HG02943 (cell line): ENCODE measurements around the gene FIGN.

Source experiments
- ATAC-seq: cut with Tn5 transposase; IDR thresholded peaks from one replicate; pipeline ENCODE4 v1.9.1; 2021; ENCODE audit warnings: mild to moderate bottlenecking, low read depth, moderate library complexity; ENCODE audit not compliant: unreplicated experiment

FIGN gene

GRCh38 chr2:163667064-163667887 is 68.5 kb downstream of the FIGN start:
- no peak for ATAC-seq

GRCh38 chr2:163665817-163666216 is 70.0 kb downstream of the FIGN start:
- ATAC-seq, result no peak

GRCh38 chr2:163665051-163665450 is 70.8 kb downstream of the FIGN start:
- ATAC-seq, result no peak

- no peak for ATAC-seq
Measured at GRCh38 chr2:163664610-163665009, 71.2 kb downstream of the FIGN start.

- no peak for ATAC-seq
Measured at GRCh38 chr2:163662141-163662780, 73.5 kb downstream of the FIGN start.

GRCh38 chr2:163659224-163659623 is 76.6 kb downstream of the FIGN start:
- no peak for ATAC-seq

GRCh38 chr2:163658556-163658955 is 77.3 kb downstream of the FIGN start:
- no peak for ATAC-seq

GRCh38 chr2:163657281-163657656 is 78.5 kb downstream of the FIGN start:
- ATAC-seq, result no peak

GRCh38 chr2:163656622-163657280 is 79.1 kb downstream of the FIGN start:
- ATAC-seq, result no peak

- ATAC-seq, result no peak
Measured at GRCh38 chr2:163655667-163656066, 80.1 kb downstream of the FIGN start.

- ATAC-seq, result no peak
Measured at GRCh38 chr2:163652751-163653150, 83.1 kb downstream of the FIGN start.

- no peak for ATAC-seq
Measured at GRCh38 chr2:163649080-163649479, 86.7 kb downstream of the FIGN start.

- ATAC-seq, result no peak
Measured at GRCh38 chr2:163647300-163647699, 88.5 kb downstream of the FIGN start.

- ATAC-seq, result no peak
Measured at GRCh38 chr2:163646687-163647086, 89.1 kb downstream of the FIGN start.

GRCh38 chr2:163644238-163644637 is 91.6 kb downstream of the FIGN start:
- ATAC-seq, result no peak

GRCh38 chr2:163641986-163642385 is 93.8 kb downstream of the FIGN start:
- ATAC-seq, result no peak

GRCh38 chr2:163640542-163641193 is 95.1 kb downstream of the FIGN start:
- ATAC-seq, result no peak

- ATAC-seq, result no peak
Measured at GRCh38 chr2:163637871-163638270, 97.9 kb downstream of the FIGN start.

- ATAC-seq, result no peak
Measured at GRCh38 chr2:163633291-163633690, 102.5 kb downstream of the FIGN start.

GRCh38 chr2:163630836-163631235 is 105.0 kb downstream of the FIGN start:
- no peak for ATAC-seq

- ATAC-seq, result no peak
Measured at GRCh38 chr2:163626639-163627109, 109.1 kb downstream of the FIGN start.
